NOMO-1 treated with dmso at 0.1 percent for 144 hours (cell line): Measurements from ENCODE around the gene KRTAP2-1.
"Not testable (repeated sequence)": the region's sequence is repeated elsewhere in the genome, so short reads cannot be mapped to it uniquely, and the experiment has no call there.

Experiments used
- DNase-seq: peaks from one replicate; lab custom pipeline; 2025; ENCODE audit not compliant: unreplicated experiment; lab: John Stamatoyannopoulos, UW

KRTAP2-1 gene

GRCh38 chr17:41058741-41059140, 11.6 kb upstream of the KRTAP2-1 start:
- DNase-seq: no peak

- DNase-seq: no peak
These were observed 10.4 kb upstream of the KRTAP2-1 start for GRCh38 chr17:41057547-41057946.

DNA sequence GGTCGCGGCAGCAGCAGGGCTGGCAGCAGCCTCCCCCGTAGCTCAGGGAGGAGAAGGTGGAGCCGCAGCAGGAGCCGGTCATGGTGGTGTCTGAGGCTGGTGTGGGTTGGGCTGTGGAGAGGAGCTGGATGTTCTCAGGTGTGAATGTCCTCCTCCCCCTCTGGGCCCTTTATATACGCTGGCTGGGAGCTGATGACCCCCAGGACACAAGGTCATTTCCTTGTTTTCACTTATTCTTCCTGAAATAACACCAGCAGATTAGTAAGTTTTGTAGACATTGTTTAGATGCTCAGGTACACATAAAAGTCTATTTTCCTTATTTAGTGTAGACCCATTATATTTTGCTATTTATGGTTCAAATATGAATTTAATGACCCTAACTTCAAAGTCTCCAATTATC, 8.0 kb upstream of the KRTAP2-1 start, which contains the start of gene KRTAP2-2:
Gene KRTAP2-2 (minus strand): TSS at position 101 of the 400 bp plus-strand sequence. CDS start 19 bp downstream, at position 82.
- DNase-seq: not testable (repeated sequence)

GRCh38 chr17:41054556-41054955, 7.4 kb upstream of the KRTAP2-1 start:
- DNase-seq: not testable (repeated sequence)

- no peak for DNase-seq
These were observed 6.9 kb upstream of the KRTAP2-1 start for GRCh38 chr17:41054025-41054424.

DNA sequence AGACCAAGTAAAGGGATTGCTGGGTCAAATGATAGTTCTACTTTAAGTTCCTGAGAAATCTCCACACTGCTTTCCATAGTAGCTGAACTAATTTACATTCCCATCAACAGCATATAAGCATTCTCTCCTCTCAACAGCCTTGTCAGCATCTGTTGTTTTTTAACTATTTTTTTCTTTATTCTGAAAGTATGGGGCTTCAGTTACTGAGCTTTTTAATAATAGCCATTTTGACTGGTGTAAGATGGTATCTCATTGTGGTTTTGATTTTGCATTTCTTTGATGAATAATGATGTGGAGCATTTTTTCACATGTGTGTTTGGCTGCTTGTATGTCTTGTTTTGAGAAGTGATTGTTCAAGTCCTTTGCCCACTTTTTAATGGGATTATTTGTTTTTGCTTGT, 5.5 kb upstream of the KRTAP2-1 start:
- DNase-seq: no peak

GRCh38 chr17:41049110-41049509, 2.0 kb upstream of the KRTAP2-1 start:
- no peak for DNase-seq

DNA sequence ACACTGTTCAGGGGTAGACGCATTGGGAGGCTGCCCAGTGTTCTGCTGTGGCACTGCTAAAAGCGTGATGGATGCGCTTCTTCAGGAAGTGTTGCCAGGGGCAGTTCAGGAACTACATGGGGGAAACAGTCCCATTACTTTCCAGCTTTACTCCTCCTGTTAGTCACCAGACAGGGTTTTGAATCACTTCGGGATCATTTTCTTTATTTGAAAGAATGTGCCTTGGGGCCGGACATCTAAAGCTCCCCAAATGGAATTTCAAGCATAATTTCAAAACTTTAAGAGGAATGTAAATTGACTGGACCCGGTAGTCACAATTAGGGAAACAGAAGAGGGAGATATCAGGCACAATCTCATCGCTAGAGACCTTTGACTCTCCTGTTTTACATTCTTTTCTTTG, 1.3 kb upstream of the KRTAP2-1 start:
- DNase-seq: no peak

GRCh38 chr17:41042953-41043352, 4.2 kb downstream of the KRTAP2-1 start:
- DNase-seq: no peak

- DNase-seq: not testable (repeated sequence)
These were observed 6.1 kb downstream of the KRTAP2-1 start, which contains the start of gene KRTAP1-1 for GRCh38 chr17:41040783-41041571. TSS of gene KRTAP1-1 (minus strand) at chr17:41041450. CDS start at chr17:41041397, 53 bp downstream.

- DNase-seq: no peak
These were observed 9.2 kb downstream of the KRTAP2-1 start for GRCh38 chr17:41037853-41038350.

DNA sequence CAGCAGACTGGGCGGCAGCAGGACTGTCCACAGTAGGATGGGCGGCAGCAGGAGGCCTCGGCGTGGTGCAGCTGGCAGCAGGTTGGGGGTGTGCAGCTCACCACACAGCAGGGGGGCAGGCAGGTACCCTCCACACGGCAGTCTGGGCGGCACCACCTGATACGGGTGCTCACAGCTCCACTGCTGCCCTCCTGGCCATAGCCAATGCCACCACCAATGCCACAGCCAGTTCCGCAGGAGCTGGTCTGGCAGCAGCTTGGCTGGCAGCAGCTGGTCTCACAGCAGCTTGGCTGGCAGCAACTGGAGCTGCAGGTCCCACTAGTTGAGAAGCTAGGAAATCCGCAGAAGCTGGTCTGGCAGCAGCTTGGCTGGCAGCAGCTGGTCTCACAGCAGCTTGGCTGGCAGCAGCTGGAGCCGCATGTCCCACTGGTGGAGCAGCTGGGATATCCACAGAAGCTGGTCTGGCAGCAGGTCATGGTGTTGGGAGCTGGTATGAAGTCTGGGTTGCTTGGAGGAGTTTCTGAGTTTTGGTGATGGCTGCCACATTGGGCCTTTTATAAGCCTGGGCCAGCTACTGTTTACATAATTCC, 12.7 kb downstream of the KRTAP2-1 start, which contains the start of gene KRTAP1-3:
Gene KRTAP1-3 (minus strand): TSS at position 529 of the 590 bp plus-strand sequence. CDS start 53 bp downstream, at position 476.
- not testable (repeated sequence) for DNase-seq

DNA sequence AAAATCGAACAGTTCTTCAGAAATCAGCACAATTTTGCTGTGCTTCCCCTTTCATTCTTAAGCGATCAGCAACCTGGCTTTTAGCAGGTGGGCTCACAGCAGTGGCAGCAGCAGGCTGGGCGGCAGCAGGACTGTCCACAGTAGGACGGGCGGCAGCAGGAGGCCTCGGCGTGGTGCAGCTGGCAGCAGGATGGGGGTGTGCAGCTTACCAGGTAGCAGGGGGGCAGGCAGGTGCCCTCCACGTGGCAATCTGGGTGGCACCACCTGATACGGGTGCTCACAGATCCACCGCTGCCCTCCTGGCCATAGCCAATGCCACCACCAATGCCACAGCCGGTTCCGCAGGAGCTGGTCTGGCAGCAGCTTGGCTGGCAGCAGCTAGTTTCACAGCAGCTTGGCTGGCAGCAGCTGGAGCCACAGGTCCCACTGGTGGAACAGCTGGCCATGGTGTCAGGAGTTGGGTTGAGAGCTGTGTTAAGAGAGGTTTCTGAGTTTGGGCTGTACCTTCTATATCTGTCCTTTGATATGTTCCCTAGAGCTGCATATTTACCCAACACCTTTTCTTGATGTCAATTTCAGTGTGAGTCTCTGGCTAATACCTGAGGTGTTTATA, 17.4 kb downstream of the KRTAP2-1 start, which contains the start of gene KRTAP1-4:
Gene KRTAP1-4 (minus strand): TSS at position 563 of the 613 bp plus-strand sequence. CDS start 117 bp downstream, at position 446.
- no peak for DNase-seq

- no peak for DNase-seq
These were observed 20.2 kb downstream of the KRTAP2-1 start, which contains the start of gene KRTAP1-5 for GRCh38 chr17:41026715-41027471. TSS of gene KRTAP1-5 (minus strand) at chr17:41027208. CDS start at chr17:41027155, 53 bp downstream.

- no peak for DNase-seq
These were observed 22.4 kb downstream of the KRTAP2-1 start for GRCh38 chr17:41024697-41025096.

DNA sequence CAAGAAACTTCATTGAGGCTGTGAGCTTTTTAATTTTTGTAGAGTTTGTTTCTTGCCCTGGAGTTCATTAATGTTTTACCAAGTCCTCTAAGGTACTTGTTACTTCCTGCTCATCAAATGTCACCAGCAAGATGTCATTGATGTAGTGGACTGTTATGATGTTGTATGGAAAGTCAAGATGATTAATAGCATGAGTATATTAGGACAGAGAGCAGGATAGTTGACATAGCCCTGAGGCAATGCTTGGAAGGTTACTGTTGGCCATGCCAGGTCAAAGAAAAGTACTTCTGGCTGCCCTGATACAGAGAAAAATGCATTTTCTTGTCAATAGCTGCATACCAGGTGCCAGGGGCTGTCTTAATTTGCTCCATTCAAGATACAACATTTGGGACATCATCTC, 26.8 kb downstream of the KRTAP2-1 start:
- DNase-seq: no peak

- no peak for DNase-seq
These were observed 27.7 kb downstream of the KRTAP2-1 start for GRCh38 chr17:41019415-41019814.

GRCh38 chr17:41018541-41018940, 28.6 kb downstream of the KRTAP2-1 start:
- DNase-seq: no peak

GRCh38 chr17:41016578-41017215, 30.4 kb downstream of the KRTAP2-1 start:
- DNase-seq: no peak

DNA sequence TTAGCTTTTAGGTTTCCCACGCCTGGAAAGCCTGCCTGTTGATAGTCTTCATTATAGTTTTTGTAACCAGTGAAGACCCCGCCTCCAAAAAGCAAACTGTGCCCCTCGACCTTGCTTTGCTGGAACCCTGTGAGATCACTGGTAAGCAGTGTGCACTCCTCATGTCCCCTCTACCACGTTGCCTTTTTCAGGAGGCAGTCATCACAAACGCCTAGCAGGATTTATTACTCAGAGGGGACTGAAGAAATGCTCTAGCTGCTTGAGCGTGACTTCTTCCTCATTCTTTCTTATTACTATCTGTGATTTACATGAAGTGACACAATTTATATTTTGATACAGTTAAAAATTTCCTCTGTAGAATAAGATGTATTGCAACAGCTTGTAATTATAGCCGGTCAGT, 31.7 kb downstream of the KRTAP2-1 start:
- DNase-seq: no peak
